ENCODE data around the gene ZNF438.
"Not testable (repeated sequence)": the region's sequence is repeated elsewhere in the genome, so short reads cannot be mapped to it uniquely, and the experiment has no call there.

The ZNF438 gene

GRCh38 chr10:31031558-31032257 lies at the start of gene ZNF438:
Gene ZNF438, minus strand, starts transcription at chr10:31031865. Its CDS starts 154,831 bp downstream, at chr10:30877034.
- DNase-seq, result peak; percentile 97

GRCh38 chr10:31076610-31076988 lies 44.9 kb upstream of the ZNF438 start:
- DNase-seq, result no peak

- DNase-seq, result no peak
Observed at GRCh38 chr10:31075881-31076609, 44.4 kb upstream of the ZNF438 start.

DNA sequence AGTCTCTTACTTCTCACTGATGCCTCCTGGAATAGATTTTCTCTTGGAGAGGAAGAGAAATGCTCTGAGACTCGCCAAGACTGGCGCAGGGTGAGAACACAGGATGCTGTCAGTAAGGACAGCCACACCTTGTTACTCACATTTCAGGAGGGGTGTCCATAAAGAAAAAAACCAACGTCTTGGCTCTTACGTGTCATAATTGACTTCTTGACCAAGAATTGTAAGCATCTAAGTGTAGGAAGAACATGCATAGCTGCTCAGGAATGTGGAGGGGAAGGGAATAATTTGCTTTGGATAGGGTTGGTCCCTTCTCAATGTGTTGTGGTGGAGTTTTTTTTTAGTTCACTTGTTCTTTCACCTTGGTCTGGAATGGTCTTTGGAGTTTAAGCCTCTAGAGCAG lies 43.8 kb upstream of the ZNF438 start:
- DNase-seq, result no peak

DNA sequence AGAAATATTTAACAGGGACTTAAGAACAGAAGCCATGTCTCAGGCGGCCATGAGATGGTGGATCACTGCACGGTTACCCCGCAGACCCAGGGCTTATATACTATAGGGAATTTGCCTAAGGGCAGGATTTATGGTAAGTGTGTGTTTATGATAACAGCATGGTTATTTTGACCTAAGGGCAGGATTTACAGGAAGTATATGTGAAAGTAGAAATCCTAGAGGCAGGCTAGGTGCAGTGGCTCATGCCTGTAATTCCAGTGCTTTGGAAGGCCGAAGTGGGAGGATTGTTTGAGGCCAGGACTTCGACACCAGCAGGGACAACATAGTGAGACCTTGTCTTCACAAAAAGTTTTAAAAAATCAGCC lies 43.0 kb upstream of the ZNF438 start:
- no peak for DNase-seq

DNA sequence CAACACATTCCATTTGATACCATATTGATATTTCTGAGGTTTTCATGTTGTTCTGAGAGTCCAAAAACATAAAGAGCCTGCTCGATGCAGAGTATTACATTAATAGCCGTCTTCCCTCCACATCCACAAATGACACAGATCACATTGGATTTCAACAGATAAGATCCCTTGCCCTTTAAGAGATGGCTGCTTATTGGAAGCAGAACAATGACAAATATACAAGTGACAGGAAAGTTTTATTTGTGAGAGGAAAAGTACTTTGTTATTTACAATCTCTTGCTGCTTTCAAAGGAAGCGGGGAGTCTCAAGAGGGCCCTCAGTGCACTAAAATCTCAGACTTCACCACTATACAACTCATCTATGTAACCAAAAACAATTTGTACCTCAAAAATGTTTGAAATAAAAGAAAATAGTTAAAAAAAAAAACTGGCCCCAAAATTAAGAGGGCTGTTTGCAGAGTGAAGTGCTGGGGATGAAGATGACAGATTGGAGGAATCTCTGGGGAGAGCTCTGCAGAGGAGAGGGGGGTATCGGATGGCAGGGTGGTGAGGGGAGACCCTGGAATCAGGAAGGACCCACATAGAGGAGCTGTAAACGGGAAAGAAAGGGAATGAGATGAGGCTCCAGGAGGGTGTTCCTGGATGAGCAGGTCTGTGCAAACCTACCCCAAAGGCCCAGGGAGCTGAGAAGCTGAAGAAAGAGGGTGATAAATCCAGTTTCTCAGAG lies 42.5 kb upstream of the ZNF438 start:
- no peak for DNase-seq

- no peak for DNase-seq
Observed at GRCh38 chr10:31073211-31073610, 41.5 kb upstream of the ZNF438 start.

DNA sequence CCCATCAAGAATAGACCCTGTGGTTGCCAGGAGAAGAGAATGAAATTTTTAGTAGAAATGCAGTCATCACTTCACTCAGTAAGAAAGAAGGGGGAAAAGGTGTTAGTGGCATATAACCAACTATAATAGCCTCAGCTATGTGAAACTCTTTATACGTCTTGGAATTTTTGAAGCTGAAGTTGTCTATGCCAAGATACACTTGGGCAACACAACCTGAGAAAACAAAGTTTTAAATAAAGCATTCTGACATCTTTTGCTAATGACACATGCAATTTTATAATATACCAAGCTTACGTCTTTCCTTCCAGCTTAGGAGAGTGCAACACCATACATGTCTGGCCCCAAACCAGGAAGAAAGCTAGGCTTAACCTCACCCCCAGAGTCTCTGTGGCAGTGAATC lies 40.8 kb upstream of the ZNF438 start:
- no peak for DNase-seq

- DNase-seq, result no peak
Observed at GRCh38 chr10:31071232-31072005, 39.8 kb upstream of the ZNF438 start.

DNA sequence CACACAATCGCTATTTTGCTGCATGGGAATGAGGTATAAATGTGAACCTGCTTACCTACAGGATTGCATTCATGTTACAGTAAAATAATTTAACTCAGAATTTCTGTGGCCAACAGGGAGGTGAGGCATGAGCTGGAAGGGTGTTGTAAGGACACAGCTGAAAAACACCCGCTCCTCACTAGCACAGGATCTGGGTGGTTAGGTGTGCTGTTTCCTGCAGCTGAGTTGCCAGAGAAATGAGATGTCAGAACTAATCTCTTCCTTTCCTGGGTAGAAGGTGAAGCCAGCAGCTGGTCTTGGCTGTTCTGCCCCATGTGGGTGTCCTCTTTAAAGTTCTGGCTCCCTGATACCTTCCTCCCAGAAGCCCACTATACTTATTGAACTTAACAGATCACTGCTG lies 39.0 kb upstream of the ZNF438 start:
- DNase-seq, result no peak

DNA sequence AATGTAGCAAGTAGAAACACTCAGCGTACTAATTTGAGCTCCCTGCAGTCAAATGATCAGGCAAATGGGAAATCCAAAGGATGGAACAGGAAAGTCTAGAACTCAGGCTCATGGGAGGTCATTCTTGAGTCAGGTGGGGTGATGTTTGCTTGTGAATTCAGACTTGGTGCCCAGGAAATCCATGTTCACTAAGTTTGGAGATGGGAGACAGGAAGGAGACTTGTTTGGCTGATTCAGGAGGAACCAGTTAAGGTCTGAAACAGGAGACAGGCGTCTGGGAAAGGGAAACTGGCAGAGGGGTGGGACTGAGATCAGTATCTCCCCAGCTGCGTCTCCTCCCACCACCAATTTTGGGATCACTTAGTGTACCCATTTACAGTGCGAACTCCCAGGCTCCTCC lies 38.4 kb upstream of the ZNF438 start:
- DNase-seq, result no peak

- no peak for DNase-seq
Observed at GRCh38 chr10:31069411-31069810, 37.7 kb upstream of the ZNF438 start.

DNA sequence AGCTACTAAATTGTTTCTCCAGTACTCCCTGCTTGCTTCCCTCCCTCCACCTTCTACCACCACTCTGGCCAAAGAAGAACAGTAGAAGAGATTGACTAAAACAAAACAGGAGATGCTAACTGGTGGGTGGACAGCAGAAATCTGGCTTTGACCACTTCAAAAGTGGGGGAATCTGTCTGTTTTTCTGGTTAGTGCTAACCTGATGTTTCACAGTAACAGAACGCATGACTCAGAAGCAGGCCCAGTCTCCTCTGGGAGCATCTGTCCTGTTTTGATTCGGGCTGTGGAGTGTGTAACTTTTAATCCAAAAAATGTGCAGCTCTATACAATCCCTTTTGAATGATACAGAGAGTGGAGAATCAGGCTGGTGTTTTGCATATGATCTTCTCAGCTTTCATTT lies 32.7 kb upstream of the ZNF438 start:
- no peak for DNase-seq

- DNase-seq, result no peak
Observed at GRCh38 chr10:31063841-31064240, 32.2 kb upstream of the ZNF438 start.

DNA sequence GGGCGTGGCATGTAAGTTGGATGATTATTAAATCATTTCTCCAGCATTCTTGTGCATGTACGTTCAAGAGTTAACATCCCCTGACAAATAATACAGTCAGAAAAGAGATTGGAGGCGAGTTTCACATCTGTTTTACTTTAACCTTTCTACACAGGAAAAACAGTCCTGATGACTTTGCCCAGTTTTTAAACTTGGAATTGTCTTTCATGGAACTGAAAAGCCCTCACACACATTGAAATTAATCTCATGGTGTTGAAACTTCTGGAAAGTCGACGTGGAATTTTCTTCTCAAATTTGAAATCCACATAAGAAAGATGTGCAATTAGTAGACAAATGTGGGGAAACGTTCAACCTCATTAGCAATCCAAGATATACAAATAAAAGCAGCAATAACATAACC lies 31.2 kb upstream of the ZNF438 start:
- DNase-seq, result no peak

GRCh38 chr10:31061941-31062340 lies 30.3 kb upstream of the ZNF438 start:
- DNase-seq, result no peak

- no peak for DNase-seq
Observed at GRCh38 chr10:31058795-31059703, 27.4 kb upstream of the ZNF438 start.

DNA sequence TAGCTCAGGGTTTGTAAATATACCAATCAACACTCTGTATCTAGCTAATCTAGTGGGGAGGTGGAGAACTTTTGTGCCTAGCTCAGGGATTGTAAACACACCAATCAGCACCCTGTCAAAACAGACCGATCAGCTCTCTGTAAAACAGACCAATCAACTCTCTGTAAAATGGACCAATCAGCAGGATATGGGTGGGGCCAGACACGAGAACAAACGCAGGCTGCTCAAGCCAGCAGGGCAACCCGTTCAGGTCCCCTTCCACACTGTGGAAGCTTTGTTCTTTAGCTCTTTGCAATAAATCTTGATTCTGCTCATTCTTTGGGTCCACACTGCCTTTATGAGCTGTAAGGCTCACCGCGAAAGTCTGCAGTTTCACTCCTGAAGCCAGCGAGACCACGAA lies 25.0 kb upstream of the ZNF438 start:
- not testable (repeated sequence) for DNase-seq

- DNase-seq, result no peak
Observed at GRCh38 chr10:31055573-31056251, 24.0 kb upstream of the ZNF438 start.

DNA sequence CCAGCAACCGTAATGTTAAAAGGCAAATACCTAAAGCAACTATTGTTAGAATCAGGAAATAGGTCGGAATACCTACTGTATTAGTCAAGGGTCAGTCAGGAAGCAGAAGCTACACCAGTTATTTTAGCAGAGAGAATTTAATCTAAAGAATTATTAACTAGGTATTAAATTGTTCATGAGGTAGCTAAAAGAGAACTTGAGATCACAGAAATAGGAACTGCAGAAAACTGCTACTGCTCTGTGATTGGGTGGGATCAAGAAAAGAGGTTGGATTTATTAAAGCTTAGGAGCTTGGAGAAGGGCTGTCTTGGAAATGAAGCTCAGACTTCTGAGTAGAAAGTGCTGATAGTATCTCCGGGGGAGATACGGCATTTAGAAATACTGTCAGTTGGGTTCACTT lies 20.0 kb upstream of the ZNF438 start:
- DNase-seq, result no peak

DNA sequence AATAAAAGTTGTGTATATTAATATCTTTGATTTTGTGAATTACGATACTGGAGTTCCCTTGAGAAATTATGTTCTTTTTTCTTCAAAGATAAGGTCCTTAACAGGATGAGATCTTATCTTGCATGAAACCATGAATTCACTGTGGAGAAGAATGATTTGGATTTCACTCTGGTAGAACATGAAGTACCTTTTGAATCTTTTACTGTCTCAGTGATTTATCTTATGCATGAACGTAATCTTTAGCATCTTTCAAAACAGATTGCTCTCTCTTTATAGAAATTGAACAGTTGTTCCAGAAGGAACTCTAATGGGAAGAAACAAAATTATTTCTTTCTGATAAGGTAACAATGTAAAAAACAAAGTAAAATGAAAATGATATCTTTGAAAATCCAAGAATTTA lies 11.0 kb upstream of the ZNF438 start:
- DNase-seq, result no peak

GRCh38 chr10:31041011-31041410 lies 9.3 kb upstream of the ZNF438 start:
- DNase-seq, result no peak
